NCI-H446 treated with DMSO at 0.1 percent for 48 hours (cell line): ENCODE results near the gene ACOXL.
"Not testable (repeated sequence)": the region's sequence is repeated elsewhere in the genome, so short reads cannot be mapped to it uniquely, and the experiment has no call there.

Source experiments
- DNase-seq: peaks from one replicate; lab custom pipeline; 2025; lab: John Stamatoyannopoulos, UW

ACOXL gene

DNA sequence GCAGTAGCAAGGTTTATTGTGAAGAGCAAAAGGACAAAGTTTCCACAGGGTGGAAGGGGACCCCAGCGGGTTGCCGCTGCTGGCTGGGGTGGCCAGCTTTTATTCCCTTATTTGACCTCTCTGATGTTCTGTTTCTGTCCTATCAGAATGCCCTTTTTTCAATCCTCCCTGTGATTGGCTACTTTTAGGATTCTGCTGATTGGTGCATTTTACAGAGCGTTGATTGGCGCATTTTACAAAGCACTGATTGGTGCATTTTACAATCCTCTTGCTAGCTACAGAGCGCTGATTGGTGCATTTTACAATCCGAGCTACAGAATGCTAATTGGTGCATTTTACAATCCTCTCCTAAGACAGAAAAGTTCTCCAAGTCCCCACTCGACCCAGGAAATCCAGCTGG, 123.5 kb downstream of the ACOXL start:
- DNase-seq: not testable (repeated sequence)

DNA sequence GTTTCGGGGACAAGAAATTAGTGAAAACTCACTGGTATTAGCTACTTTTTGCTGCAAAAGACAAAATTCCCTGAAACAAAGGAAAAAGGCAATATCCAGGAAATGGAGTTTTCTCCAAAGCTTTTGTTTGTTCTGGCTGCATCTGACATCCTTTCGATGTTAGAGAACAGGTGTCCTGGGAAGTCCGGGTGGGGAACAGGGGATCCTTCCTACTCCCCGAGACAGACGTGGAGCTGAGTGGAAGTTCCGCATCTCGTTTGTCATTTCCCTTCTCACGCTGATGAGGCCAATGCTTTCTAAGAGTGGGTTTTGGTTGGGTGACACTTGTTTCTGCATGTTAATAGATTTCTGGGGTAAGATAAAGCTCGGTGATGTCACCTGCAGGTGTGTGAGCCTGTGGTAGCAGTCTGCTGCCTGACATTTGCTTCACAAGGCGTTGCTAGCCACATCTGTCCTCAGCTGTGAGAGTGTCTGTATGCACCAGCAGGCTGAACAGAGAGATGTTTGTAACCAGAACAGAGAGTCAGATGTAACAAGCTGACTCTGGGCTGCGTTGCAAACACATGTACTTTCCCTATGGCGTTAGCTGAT, 125.9 kb downstream of the ACOXL start:
- no peak for DNase-seq

DNA sequence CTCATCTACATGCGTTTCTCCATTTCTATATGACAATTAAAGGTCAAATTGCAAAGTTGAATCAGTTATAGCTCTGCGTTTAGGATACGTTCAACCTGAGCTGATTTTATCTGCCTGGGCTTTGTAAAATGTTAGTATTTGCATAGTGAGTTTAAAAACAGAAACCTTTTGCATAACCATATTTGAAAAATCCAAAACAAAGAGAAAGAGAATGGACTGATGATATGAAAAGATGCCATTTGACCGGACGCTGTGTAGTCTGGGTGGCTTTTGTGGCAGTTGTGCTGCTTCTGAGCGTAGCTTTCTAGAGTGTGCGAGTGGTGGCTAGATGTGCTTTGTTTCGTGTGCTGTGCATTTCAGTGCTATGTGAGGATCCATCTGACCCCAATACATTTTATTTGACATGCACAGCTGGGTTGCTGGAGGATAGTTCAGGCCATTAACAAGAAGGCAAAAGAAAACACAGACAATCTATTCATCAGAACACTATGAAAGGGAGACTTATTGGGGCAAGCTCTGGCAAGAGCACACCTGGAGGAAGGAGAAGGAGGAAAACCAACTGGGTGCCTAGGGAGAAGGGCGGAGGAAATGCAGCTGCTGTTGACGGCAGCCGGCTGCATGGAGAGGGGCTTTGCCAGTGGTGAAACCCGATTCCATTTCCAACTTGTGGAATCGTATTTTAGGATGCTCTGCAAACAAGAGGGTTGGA, 126.8 kb downstream of the ACOXL start:
- DNase-seq: no peak

DNA sequence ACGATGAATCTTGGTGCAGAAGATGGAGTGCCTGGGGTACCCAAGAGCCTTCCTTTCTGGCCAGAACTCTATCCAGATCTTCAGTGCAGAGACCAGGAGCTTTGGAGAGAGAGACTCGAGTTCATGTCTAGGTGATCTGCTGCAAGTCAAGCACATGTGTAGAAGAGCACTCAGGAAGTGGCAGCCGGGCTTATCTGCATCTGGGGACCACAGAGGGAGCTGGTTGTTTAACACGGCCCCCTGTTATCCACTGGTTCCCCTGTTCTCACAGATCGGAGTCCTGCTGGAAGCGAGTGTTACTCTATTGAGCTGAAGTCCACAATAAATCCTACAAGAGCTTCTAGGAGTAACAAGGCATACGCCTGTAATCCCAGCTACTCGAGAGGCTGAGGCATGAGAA, 128.3 kb downstream of the ACOXL start:
- DNase-seq: no peak

DNA sequence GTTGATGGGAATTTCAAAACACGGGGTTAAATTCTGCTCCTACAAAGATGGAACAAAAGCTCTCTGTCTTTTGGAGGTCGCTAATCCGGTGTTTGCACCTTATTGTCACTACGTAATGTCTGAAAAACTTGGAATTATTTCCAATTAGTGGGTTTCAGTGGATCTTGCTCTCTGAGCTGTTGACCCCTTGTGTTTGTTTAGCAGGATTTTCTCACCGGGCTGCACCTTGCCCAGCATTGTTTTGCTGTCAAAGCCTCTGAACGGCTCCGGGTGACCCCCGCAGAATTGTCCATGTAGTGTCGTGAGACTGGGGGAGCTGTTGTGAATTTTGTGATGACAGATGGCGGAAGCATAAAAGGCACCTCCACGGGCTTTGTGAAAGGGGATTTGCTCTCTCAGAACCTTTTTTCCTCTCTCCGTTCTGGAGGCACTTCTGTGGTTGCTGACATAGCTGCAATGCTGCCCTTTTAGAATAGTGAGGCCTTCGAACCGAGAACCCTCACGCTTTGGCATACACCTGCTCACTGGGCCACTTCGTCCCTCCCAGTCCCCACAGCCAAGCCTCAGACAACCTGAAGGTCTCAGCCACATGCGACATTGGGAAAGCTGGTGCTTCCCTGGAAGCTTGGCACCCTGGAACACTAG, 129.4 kb downstream of the ACOXL start:
- DNase-seq: no peak

DNA sequence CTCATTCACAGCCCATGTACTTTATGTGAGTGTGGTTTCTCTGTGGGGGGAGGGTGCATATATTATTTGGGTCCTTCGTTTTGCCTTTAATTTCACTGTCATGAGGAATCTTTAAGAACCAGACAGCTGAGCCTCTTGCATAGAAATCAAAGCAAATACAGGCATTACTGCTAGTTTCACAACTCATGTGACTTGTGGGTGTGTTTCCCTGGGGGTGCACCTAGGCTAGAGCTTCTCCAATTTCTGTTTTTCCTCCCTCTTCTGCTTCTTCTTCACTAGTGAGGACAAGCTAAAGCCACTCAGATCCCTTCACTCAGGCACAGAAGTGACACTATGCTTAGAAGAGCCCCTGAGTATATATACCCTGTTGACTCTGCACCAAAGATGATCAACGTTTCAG, 131.4 kb downstream of the ACOXL start:
- no peak for DNase-seq

DNA sequence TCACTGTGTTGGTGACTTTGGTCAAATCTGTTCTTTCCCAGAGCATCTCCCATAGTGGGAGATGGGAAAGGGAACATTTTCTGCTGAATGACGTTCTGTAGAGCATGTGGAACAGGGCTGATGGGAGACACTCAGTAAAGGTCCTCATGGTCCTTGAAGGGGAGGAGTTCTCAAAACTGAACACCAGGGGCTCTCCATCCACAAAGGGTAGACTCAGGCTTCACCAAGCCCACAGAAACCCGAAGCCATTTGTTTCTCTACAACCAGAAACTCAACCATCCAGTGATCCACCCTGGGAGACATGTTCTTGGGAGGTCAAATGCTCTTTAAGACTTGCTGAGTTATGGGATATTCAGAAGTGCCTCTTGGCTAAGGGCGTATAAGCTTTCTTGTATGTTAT, 131.8 kb downstream of the ACOXL start:
- no peak for DNase-seq

DNA sequence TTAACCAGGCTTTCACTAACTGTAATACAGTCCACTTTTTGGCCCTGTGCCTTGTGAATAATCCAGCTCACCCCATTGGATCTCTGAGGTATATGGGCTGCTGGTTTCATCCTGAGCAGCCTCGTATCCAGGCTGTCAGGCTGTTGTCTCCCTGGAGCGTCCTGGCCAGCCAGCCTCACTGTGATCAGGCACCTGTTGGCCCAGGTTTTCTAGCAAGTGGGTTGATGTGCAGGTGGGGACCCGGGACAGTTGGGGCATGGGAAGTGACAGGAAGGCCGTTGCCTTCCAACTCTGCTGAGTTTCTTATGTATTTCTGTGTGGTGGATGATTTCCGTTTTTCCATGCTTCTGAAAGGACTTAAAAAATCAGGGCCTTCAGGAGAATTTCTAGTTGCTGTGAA, 132.4 kb downstream of the ACOXL start:
- no peak for DNase-seq

DNA sequence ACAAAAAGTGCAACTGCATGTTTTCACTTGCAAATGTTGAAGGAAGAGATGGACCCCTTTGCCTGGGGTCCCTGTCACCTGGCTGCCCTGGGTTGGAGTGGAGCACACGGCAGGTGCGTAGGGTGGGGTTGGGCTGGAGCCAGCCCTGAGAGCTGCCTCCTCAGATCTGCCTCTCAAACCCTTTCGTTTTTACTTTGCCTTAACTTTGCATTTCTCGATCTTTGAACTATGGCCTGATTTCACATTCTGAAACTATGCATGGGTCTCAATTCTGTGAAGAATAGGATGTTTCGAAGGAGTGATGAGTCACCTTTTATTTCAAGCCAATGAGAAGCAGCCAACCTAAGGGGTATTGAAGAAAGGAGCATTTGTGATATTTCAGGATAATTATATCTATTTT, 132.8 kb downstream of the ACOXL start:
- no peak for DNase-seq

DNA sequence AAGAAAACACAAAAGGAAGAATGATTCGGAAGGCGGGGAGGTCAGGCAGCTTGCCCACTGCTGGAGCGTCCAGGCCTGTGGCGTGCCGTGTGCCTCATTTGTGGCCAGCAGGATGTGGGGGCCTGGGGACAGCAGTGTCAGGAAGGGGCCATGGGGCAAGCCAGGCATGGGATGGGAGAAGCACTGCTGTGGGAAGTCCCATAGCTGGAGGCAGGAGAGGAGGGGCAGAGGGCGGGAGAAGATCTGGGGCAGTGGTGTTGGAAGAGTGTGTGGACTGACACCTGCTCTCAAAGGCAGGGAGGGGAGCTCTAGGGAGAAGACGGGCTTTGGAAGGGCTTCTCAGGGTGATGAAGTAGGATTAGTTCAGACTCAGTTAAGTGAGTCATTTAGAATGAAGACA, 133.7 kb downstream of the ACOXL start:
- no peak for DNase-seq

DNA sequence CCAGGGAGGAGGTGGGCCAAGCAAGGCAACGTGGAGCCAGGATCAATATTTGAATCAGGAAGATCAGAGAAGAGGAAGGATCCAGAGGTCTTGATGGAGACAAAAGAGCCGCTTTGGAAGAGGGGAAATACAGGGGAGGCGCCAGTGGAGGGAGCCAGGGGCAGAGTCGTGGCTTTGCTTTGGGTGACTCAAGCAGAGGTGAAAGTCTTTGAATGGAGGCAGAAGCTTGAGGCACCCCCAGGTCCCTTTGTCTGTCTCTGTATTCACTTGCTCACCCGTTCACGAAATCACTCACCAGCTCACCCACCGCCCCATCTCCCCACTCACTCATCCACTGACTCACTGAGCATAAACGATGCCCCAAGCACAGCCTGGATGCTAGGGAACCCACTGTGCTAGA, 134.1 kb downstream of the ACOXL start:
- DNase-seq: no peak

DNA sequence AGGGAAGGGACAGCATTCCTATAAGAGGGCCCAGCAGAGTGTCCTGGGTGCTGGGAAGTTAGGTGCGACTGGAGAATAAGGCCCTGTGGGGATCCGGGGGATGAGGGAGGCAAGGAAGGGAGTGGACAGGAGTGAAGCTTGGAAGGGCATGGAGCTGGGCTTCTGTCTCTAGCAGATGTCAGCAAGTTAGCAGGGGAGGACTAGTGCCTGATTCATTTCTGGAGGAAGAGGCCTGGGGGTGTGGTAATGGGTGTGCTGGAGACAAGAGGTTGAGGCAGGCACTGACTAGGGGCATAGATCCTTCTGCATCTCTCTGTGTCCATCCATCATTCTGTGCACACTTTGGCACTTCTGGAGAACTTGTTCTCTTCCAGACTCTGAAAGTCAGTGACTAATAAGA, 134.7 kb downstream of the ACOXL start:
- DNase-seq: no peak

DNA sequence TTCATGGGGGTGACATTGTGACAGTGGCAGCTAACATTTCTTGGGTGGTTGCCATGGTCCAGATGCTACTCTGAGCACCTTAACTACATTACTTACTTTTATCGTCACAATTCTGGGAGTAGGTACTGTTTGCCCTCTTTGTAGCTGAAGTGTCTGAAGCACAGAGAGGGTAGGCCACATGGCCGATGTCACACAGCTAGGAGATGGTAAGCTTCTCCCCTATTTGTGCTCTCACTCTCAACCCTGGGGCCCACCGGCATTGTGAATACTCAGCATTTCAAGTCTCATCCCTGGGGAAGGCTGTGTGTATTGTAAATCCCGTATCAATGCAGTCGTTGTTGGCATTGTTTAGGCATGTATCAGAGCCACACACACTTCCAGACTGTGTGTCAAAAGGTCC, 136.6 kb downstream of the ACOXL start:
- DNase-seq: no peak

DNA sequence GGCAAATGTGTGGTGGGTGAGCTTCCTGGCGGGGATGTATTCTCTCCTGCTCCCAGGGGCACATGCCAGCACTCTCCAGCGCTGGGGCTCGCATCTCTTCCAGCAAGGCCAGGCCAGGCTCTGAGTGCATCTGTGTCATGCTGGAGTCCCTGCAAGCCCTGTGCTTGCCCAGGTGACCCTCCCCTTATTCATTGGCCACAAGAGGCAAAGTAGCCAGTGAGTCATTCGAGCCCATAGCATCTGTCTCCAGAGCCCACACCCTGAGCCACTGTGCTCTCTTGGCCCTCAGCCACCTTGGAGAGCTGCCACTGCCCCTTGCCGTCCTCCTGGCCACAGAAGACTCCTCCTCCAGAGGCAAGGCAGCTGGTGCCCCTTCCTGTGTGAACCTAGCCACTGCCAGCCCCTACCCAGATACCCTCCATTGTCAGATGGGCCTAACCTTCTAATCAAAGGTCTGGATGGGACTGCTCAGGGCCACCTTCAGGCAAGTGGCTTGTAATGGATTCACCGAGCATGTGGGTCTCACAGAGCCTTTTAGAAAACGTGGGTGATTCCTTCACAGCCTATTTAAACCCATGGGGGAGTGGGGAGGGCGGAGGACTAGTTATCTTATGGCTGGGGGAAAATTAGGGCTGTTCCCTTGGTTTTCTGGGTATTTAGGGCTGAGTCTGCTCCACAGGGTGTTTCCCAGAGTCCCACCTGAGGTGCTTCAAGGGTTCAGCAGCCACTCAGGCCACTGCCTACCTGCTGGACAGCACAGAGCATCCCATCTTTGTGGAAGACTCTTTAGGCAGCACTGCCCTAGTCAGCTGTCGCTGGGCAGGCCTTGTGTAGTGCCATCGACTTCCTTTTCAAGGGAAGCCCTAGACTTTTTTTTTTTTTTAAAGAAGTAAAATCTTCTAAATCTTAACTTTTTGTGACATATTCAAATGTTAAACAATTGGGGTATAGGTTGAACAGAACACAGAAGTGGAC, 137.4 kb downstream of the ACOXL start:
- peak; percentile 12 for DNase-seq

DNA sequence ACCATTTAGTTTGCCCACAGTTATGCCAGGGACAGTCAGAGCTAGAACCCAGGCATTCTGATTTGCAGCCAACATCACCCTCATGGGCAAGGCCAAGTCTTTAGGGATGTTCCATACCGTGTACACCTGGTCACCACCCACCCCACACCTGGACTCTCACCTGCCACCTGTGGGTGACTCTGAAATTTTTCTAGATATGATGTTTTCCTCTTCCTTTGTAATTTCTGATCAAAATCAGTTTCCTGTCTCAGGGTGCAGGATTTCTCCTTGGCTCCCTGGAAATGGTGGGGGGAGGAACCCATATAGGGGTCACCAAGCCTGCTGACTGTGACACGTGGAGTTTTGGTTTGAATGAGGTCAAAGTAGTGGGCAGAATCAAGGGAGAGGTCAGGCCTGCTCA, 138.2 kb downstream of the ACOXL start:
- no peak for DNase-seq

DNA sequence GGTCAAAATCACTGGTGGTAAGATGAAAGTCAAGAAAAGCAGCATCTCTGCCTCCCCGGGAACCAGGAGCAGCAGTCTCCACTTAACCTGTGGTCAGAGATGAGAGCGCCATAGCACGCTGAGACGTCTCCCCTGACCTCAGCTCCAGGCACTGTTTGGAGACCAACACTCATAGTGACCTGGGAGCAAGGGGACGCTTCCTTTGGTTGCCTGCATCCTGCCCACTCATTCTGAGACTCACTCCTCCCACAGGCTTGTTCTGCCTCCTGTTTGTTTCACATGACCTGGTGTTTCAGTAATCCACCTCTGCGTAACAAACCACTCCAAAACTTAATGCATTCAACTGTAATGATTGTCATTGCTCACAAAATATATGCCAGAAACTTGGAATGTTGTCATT, 139.3 kb downstream of the ACOXL start:
- DNase-seq: no peak

DNA sequence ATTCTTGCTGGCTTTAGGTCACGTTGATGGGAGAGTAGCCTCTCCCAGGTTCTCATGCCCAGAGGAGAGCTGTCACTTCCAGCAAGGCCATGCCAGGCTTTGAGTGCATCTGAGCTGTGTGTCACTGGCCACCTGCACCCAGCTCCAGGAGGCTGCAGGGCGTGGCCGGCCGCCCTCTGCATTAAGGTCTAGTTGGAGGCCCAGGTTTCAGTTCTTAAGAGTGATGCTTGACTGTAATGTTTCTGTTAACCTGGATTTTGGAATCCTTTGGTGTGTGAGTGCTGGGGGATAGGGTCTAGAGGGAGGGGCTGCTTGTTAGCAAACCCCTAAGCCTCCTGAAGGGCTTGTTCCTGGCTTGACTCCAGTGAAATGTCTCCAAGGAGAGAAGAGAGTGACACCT, 140.1 kb downstream of the ACOXL start:
- no peak for DNase-seq

DNA sequence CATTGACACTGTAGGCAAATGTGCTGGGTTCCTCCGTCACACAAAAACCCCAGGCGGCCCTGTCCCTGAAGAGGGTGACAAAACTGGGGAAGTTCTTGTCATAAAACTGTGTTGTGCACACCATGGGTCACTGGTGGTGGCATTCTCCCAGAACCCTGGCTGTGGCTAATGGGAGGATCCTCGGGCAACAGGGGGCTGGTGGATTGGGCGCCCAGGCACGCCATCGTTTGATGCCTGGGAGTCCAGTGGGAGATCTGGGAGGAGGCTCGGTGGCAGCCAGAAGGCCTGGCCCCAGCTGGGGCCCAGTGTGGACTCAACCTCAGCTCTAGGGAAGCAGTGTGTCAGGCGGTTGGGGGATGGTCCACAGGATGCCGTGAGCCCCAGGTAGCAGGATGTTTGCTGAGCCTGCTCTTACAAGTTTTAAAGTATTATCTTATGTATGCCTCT, 140.7 kb downstream of the ACOXL start:
- no peak for DNase-seq

DNA sequence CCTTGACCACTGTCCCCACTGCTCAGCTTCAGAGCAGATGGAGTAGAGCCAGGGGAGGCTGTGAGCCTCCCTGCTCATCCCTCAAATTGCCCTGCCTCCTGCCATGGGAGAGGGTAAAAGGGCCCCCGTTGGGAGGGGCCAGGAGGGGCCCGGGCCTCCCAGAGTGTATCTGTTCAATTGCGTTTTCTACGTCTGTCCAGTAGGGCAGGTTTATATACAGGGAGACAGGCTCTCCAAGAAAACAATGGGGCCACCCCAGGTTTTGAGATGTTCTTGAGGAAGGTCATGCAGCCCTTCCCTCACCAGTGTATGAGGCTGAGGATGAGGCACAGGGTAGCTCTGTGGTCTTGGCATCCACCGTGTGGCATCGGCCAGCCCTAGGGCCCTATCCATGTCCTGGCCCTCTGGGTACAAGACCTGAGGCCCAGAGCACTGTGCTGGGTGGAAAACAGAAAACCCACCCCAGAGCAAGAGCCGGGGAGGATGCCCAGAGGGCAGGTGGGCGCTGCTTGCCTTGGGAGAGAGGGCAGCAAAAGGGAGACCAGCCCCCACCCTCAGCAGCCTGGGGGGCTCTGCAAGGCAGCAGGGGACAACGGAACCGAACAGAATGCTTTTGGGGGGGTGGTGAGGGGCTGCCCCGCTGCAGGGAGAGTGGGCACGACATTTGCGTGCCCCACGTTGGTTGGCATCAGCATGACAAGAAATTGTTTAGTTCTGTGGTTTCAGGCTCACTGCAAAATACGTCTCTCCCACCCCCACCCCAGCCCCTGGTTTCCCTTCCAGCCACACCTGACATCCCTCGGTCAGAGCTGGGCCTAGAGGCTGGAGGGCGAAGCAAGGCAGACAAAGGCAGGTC, 141.5 kb downstream of the ACOXL start:
- DNase-seq: no peak

DNA sequence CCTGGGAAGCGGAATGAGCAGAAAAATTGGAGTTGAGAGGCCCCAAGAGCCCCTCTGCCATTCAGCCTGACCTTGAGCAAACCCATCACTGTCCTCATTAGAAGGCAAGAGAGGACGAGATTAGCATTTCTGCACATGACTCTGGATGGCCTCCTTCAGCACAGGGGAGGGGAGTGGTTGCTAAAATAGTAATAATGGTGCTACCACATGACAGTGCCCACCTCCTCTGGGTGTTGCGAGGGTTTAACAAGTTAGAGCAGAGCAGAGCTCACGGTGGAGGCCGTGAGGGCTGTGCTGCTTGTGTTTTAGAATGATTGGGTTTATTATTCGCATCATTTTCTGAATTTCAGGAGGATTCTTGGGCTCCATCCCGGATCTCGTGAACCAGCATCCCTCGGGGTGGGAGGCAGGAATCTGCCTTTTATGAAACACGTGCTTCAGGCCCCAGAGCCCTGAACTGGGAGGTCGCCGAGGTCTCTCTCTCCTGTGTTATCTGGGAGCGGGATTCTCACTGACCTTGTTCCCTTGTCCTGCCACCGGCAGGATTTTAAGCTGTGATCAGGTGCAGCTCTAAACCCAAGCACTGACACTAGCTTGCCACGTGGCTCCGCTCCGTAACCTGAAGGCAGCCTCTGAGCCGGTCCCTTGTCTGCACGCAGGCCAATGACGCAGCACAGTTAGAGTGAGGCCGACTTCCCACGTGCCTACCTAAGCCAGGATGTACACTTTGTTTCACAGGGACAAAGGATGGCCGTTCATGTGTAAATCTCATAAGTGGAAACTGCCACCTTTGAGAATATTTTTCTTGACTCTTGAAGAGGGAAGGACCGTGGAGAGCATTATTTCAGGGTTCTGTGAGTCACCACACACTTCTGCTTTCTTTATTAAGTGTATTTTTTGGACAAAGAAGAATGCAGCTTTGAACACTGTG, 142.3 kb downstream of the ACOXL start:
- DNase-seq: no peak
